Loucy (cell line): ENCODE data around the gene RSPRY1.

Experiments used
- H2AFZ ChIP-seq: fragments of 200-600 bp; sonication (generic); 2 replicates; pipeline ENCODE4 v1.6.0; 2016; ENCODE audit warnings: antibody characterized with exemption, mild to moderate bottlenecking, low read length, moderate library complexity
- H3F3A ChIP-seq: fragments of 200-600 bp; 2 replicates; pipeline ENCODE4 v1.6.0; 2016; ENCODE audit warnings: antibody characterized with exemption, low read depth, mild to moderate bottlenecking
- H3K27me3 ChIP-seq: fragments of 200-600 bp; sonication (generic); 2 replicates; pipeline ENCODE4 v1.6.1; 2014; ENCODE audit warnings: low read length, mild to moderate bottlenecking; ENCODE audit not compliant: insufficient read depth, poor library complexity, severe bottlenecking
- H3K36me3 ChIP-seq: fragments of 200-600 bp; sonication (generic); 2 replicates; pipeline ENCODE4 v1.6.1; 2016; ENCODE audit warnings: low read length; ENCODE audit not compliant: insufficient read depth
- H3K4me1 ChIP-seq: fragments of 200-600 bp; sonication (generic); 2 replicates; pipeline ENCODE4 v1.5.1; 2014; ENCODE audit warnings: low read length, mild to moderate bottlenecking; ENCODE audit not compliant: insufficient read depth, poor library complexity, severe bottlenecking
- H3K4me2 ChIP-seq: fragments of 200-600 bp; sonication (generic); 2 replicates; pipeline ENCODE4 v1.6.0; 2014; ENCODE audit warnings: antibody characterized with exemption, low read length, low read depth, mild to moderate bottlenecking; ENCODE audit not compliant: poor library complexity, severe bottlenecking
- H3K4me3 ChIP-seq: fragments of 200-600 bp; sonication (generic); 2 replicates; pipeline ENCODE4 v1.5.1; 2014; ENCODE audit warnings: low read length, mild to moderate bottlenecking, mixed read lengths; ENCODE audit not compliant: poor library complexity, severe bottlenecking
- H3K79me2 ChIP-seq: fragments of 200-600 bp; sonication (generic); 2 replicates; pipeline ENCODE4 v1.6.1; 2014; ENCODE audit warnings: low read length; ENCODE audit not compliant: insufficient read depth
- H3K9ac ChIP-seq: fragments of 200-600 bp; sonication (generic); 2 replicates; pipeline ENCODE4 v1.6.0; 2014; ENCODE audit warnings: mild to moderate bottlenecking, low read depth, low read length, moderate library complexity; ENCODE audit not compliant: poor library complexity, severe bottlenecking
- H3K9me2 ChIP-seq: fragments of 200-600 bp; sonication (generic); replicated peaks from 2 replicates; pipeline ENCODE4 v1.6.1; 2016; ENCODE audit warnings: low read depth, low read length, mixed read lengths
- H3K9me3 ChIP-seq: fragments of 200-600 bp; sonication (generic); 2 replicates; pipeline ENCODE4 v1.6.1; 2014; ENCODE audit warnings: mild to moderate bottlenecking, antibody characterized with exemption, low read length, low read depth; ENCODE audit not compliant: insufficient read depth
- H4K20me1 ChIP-seq: fragments of 200-600 bp; sonication (generic); 2 replicates; pipeline ENCODE4 v1.6.0; 2014; ENCODE audit warnings: antibody characterized with exemption, low read length, mild to moderate bottlenecking; ENCODE audit not compliant: insufficient read depth, poor library complexity, severe bottlenecking
- CTCF ChIP-seq: fragments of 200-600 bp; sonication (generic); conservative IDR thresholded peaks from 2 replicates; pipeline ENCODE4 v1.5.1; 2014; ENCODE audit warnings: mild to moderate bottlenecking, antibody characterized with exemption, low read length
- EZH2phosphoT487 ChIP-seq: fragments of 200-600 bp; IDR thresholded peaks from 2 replicates; pipeline ENCODE4 v1.6.1; 2018; ENCODE audit warnings: antibody characterized with exemption, mild to moderate bottlenecking, moderate library complexity, borderline replicate concordance

Gene RSPRY1

DNA sequence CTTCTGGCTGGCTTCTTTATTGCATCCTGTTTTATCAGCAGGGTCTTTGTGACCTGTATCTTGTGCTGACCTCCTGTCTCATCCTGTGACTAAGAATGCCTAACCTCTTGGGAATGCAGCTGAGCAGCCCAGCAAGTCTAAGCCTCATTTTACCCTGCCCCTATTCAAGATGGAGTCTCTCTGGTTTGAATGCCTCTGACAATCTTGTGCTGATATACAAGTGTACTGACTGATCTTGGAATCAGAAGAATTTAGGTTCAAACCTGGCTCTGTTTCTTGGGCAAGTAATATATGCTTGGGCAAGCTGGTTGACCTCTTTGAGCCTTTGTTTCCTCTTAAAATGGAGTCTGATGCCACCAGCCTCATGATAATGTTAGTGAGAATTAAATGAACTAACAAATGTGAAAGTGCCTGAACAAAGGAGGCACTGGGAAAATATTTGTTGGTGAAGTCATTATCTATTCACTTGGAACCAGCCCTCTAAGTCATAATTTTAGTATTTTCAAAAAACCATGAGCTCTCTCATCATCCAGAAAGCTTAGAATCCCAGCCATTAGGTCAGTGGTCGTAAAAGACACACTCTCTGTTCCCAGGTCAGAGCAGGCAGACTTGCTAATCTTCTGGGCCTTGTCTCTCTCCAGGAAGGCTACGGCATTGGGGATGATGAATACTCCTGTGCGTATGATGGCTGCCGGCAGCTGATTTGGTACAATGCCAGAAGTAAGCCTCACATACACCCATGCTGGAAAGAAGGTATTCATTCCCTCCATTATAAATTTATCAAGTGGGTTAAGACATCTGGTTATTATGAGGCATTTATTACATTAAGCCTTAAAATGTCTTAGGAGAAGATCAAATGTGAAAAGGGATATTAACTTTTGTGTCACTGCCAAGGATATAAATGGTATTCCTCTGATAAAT, 40.8 kb downstream of the RSPRY1 start:
- H3K4me2 ChIP-seq = no peak overlapping the region
- H3K79me2 ChIP-seq = no peaks in the 10 kb centered on the region
- H3K27me3 ChIP-seq = no peaks in the 10 kb centered on the region
- TF ChIP-seq EZH2phosphoT487 = no peak
- no peak overlapping the region for H3K9ac ChIP-seq
- H3K4me3 ChIP-seq = no peak overlapping the region
- H3K9me2 ChIP-seq = no peaks in the 10 kb centered on the region
- H2AFZ ChIP-seq = no peak overlapping the region
- no peaks in the 10 kb centered on the region for H4K20me1 ChIP-seq
- H3K4me1 ChIP-seq = no peaks in the 10 kb centered on the region
- peaks cover 91% of the 10 kb centered on the region for H3K36me3 ChIP-seq
- no peaks in the 10 kb centered on the region for H3K9me3 ChIP-seq
- no peaks in the 10 kb centered on the region for H3F3A ChIP-seq

GRCh38 chr16:57229079-57229478, 43.0 kb downstream of the RSPRY1 start:
- no peaks in the 10 kb centered on the region for H4K20me1 ChIP-seq
- H3K4me1 ChIP-seq = no peaks in the 10 kb centered on the region
- no peaks in the 10 kb centered on the region for H3K27me3 ChIP-seq
- peaks cover 93% of the 10 kb centered on the region for H3K36me3 ChIP-seq
- H3K9ac ChIP-seq = no peak overlapping the region
- H3K9me3 ChIP-seq = no peaks in the 10 kb centered on the region
- H2AFZ ChIP-seq = no peak overlapping the region
- no peak overlapping the region for H3K4me3 ChIP-seq
- TF ChIP-seq EZH2phosphoT487 = no peak
- TF ChIP-seq CTCF = no peak
- H3K9me2 ChIP-seq = no peaks in the 10 kb centered on the region
- no peak overlapping the region for H3K4me2 ChIP-seq
- H3K79me2 ChIP-seq = no peaks in the 10 kb centered on the region
- no peaks in the 10 kb centered on the region for H3F3A ChIP-seq

DNA sequence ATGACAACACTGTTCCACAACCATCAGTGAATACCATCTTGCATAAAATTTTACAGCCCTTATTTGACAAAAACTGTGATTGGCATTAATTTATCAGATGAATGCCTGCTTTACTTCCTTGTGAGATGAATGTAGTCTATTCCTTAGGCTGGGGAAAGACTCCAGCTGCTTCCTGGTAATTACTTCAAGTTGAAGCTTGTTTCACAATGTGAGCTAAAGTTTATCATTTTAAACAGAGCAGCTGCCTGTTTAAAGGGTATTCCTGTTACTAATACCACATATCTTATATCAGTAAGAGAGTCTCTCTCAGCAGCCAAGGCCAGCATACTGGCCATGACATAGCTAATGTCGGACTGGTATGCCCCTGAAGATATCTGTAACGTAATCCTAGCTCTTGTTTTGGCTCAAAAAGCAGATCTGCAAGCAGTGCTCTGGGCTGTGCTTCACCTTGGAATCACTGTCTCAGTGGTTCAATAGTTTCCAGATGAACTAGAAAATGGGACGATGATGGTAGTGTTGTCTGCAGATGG, 45.8 kb downstream of the RSPRY1 start:
- Histone ChIP-seq H3K79me2 (no peaks in the 10 kb centered on the region), H3K9ac (no peak overlapping the region), H3K9me3 (no peaks in the 10 kb centered on the region), H3F3A (no peaks in the 10 kb centered on the region), H3K36me3 (peaks cover 90% of the 10 kb centered on the region), H2AFZ (no peak overlapping the region), H3K4me3 (no peak overlapping the region), H3K27me3 (no peaks in the 10 kb centered on the region), H3K4me2 (no peak overlapping the region), H3K9me2 (no peaks in the 10 kb centered on the region), H3K4me1 (no peaks in the 10 kb centered on the region), H4K20me1 (no peaks in the 10 kb centered on the region)
- no peak for TF ChIP-seq CTCF
